GM12873 (cell line): ENCODE data around the gene PTPRT.

Experiments
- CTCF ChIP-seq: IDR thresholded peaks from 2 replicates; pipeline ENCODE4 v1.5.1; 2012; ENCODE audit warnings: low read depth, mild to moderate bottlenecking, moderate library complexity, low read length, control low read depth; ENCODE audit not compliant: insufficient read depth; ENCODE audit errors: missing control alignments

The PTPRT gene

GRCh38 chr20:42150230-42150629, 1039.5 kb downstream of the PTPRT start:
- no peak for TF ChIP-seq CTCF

GRCh38 chr20:42138729-42139128, 1051.0 kb downstream of the PTPRT start:
- no peak for TF ChIP-seq CTCF

- no peak for TF ChIP-seq CTCF
These were observed 1055.2 kb downstream of the PTPRT start for GRCh38 chr20:42134265-42135098.

GRCh38 chr20:42130810-42131596, 1058.7 kb downstream of the PTPRT start:
- TF ChIP-seq CTCF = no peak

- TF ChIP-seq CTCF = no peak
These were observed 1064.3 kb downstream of the PTPRT start for GRCh38 chr20:42125426-42125825.

GRCh38 chr20:42123981-42124473, 1065.7 kb downstream of the PTPRT start:
- no peak for TF ChIP-seq CTCF
